ENCODE data around the gene ZNF618. TPM values are rescaled to one million over a fixed set of nuclear protein-coding genes. Genes with fewer than 3 reads are reported as not detected.

The ZNF618 gene
- total RNA-seq, 1 donor, result 13.6 TPM

- no peak overlapping the region for H3K4me3 ChIP-seq (ENCODE audit: low read depth, low read length)
- no peak for TF ChIP-seq CTCF (IDR thresholded peaks at IDR 0.05; ENCODE audit: insufficient read depth, low read length)
- DNase-seq (ENCODE audit: low read depth), result no peak
Measured at GRCh38 chr9:114086009-114086408, 209.9 kb downstream of the ZNF618 start.

GRCh38 chr9:114086607-114087006, 210.5 kb downstream of the ZNF618 start:
- TF ChIP-seq CTCF (IDR thresholded peaks at IDR 0.05; ENCODE audit: insufficient read depth, low read length), result no peak
- no peak overlapping the region for H3K4me3 ChIP-seq (ENCODE audit: low read depth, low read length)
- no peak for DNase-seq (ENCODE audit: low read depth)

DNA sequence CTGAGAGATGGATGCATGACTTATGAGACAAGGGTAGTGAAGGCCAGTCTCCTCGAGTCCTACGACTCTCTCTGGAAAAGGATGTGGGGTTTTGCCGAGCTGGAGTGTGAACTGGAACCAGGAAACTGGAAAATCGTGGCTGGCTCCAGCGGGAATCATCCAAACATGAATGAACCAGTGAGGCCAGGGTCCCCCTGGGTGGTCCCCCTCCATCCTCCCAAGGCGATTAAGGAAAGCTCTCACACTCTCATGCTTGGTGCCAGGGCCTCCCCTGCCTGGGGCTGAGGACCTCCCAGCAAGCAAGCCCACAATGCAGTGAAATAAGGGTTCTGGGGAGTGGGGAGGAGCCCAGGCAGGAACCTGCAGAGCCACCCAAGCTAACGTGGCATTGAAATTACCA, 211.6 kb downstream of the ZNF618 start:
- TF ChIP-seq CTCF (IDR thresholded peaks at IDR 0.05; ENCODE audit: insufficient read depth, low read length), result no peak
- no peak overlapping the region for H3K4me3 ChIP-seq (ENCODE audit: low read depth, low read length)
- no peak for DNase-seq (ENCODE audit: low read depth)

DNA sequence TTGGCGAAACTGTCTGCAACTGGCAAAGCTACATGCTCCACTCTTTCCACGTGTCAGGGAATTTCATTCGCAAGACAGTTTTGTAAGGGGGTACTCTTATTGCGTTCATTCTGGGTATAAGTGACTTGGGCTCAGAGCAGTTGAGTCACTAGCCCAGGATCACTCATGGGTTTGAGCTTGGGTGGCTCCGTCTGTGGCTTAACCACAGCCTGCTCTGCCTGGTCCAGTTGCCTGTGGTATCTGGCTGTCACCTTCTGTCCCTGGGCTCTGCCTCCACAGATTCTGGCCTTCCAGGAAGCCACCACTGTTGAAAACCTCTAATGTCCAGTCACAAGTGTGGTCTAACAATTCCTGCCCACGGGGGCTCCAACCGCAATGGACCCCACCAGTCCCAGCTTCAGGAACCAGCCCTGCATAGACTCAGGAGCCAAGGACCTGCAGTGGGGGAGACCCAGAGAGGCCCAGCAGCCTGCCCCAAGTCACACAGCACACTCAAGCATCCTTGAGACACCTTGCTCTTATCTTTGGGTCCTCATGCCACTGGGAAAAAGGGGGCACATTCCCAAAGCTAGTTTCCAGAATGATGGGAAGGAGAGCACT, 212.6 kb downstream of the ZNF618 start:
- no peak overlapping the region for H3K4me3 ChIP-seq (ENCODE audit: low read depth, low read length)
- TF ChIP-seq CTCF (IDR thresholded peaks at IDR 0.05; ENCODE audit: insufficient read depth, low read length), result no peak
- no peak for DNase-seq (ENCODE audit: low read depth)

DNA sequence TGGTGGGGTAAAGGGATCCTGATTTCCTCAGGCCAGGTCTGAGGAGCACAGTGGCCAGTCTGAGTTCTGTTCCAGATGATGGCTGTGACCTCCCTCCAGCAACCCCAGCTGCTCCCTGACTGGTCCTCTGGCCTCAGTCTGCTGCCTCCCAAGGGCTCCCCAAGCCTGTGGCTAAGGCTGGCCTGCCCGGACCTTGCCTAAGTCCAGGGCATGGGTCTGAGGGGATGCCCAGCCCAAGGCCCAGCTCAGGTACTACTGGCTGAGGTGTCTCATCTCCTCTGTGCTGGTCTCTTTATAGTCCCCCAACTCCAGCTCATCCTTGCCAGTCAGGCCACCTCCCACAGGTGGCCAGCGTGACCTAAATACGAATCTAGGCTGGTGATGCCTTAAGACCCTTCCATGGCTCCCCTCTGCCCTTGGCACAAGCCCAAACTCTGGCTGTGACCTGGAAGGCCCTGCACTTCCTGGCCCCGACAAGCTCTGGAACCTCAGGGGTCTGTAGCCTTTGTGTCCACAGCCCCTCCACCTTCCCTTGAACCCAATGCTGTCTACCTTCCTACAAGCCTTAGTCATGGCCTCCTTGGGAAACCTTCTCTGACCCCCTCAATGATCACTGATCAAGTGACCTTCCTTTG, 213.2 kb downstream of the ZNF618 start:
- TF ChIP-seq CTCF (IDR thresholded peaks at IDR 0.05; ENCODE audit: insufficient read depth, low read length), result no peak
- no peak for DNase-seq (ENCODE audit: low read depth)
- H3K4me3 ChIP-seq (ENCODE audit: low read depth, low read length), result no peak overlapping the region

DNA sequence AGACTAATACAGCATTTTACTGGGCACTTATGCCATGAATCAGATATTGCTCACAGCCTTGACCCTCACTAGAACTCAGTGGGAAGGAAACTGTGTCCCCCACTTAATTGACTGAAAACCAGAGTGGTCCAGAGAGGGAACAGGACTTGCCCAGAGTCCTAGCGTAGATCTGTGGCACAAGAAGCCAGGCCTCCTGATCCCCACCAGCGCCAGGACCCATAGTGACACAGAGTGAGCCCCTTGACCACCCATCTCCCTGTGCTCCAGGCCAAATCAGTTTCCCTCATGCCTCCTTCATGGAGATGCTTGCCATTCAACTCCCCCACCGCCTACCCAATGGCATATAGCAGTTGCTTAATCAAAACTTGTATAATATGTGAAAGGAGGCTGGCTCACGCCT, 214.7 kb downstream of the ZNF618 start:
- TF ChIP-seq CTCF (IDR thresholded peaks at IDR 0.05; ENCODE audit: insufficient read depth, low read length), result no peak
- no peak overlapping the region for H3K4me3 ChIP-seq (ENCODE audit: low read depth, low read length)
- DNase-seq (ENCODE audit: low read depth), result no peak

DNA sequence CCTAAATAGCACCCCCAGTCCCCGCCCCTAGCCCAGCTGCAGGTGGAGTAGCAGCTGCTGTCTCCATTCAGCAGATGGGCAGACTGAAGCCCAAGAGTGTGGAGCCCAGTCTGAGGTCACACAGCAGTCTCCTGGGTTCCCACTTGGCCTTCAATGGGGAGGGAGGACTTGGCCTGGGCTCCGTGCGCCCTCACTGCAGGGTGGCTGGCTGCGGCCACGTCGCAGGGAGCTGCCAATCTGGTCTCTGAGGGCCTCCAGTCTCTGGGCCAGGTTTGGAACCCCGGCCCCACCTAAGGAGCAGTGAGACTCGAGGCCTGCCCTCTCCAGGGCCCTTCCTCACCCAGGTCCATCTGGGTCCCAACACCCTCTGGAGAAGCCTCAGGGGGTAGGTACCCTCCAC, 215.6 kb downstream of the ZNF618 start:
- H3K4me3 ChIP-seq (ENCODE audit: low read depth, low read length), result no peak overlapping the region
- DNase-seq (ENCODE audit: low read depth), result no peak
- no peak for TF ChIP-seq CTCF (IDR thresholded peaks at IDR 0.05; ENCODE audit: insufficient read depth, low read length)

Measured in fibroblast of the aortic adventitia (primary cell).